GM11168 (cell line): ENCODE measurements around the gene GRIP1.

Experiments
- in situ Hi-C: fragments of 300-500 bp; cut with MboI; formaldehyde crosslinking; loops from one replicate; pipeline ENCODE4 v1.12.0; 2022; ENCODE audit warnings: low sequenced_read_pairs; ENCODE audit not compliant: unreplicated experiment

Gene GRIP1

GRCh38 chr12:66491853-66492252 lies 187.0 kb downstream of the GRIP1 start:
- in situ Hi-C loops, result no loop called here

GRCh38 chr12:66482351-66483203 lies 196.3 kb downstream of the GRIP1 start:
- in situ Hi-C loops, result no loop called here

- in situ Hi-C loops, result no loop called here
These were observed 210.9 kb downstream of the GRIP1 start for GRCh38 chr12:66467932-66468331.

GRCh38 chr12:66461331-66461730 lies 217.5 kb downstream of the GRIP1 start:
- in situ Hi-C loops, result no loop called here

- in situ Hi-C loops, result no loop called here
These were observed 218.9 kb downstream of the GRIP1 start for GRCh38 chr12:66459944-66460482.

GRCh38 chr12:66456612-66457011 lies 222.3 kb downstream of the GRIP1 start:
- in situ Hi-C loops, result no loop called here

GRCh38 chr12:66453844-66454243 lies 225.0 kb downstream of the GRIP1 start:
- in situ Hi-C loops, result no loop called here

GRCh38 chr12:66453120-66453519 lies 225.8 kb downstream of the GRIP1 start:
- in situ Hi-C loops, result no loop called here

GRCh38 chr12:66449531-66449930 lies 229.3 kb downstream of the GRIP1 start:
- in situ Hi-C loops, result no loop called here

- in situ Hi-C loops, result no loop called here
These were observed 231.2 kb downstream of the GRIP1 start for GRCh38 chr12:66447643-66448042.

- in situ Hi-C loops, result no loop called here
These were observed 232.6 kb downstream of the GRIP1 start for GRCh38 chr12:66446276-66446675.

- in situ Hi-C loops, result no loop called here
These were observed 236.8 kb downstream of the GRIP1 start for GRCh38 chr12:66441905-66442559.

- in situ Hi-C loops, result no loop called here
These were observed 240.3 kb downstream of the GRIP1 start for GRCh38 chr12:66438601-66439000.

- in situ Hi-C loops, result no loop called here
These were observed 248.8 kb downstream of the GRIP1 start for GRCh38 chr12:66430106-66430505.

GRCh38 chr12:66428870-66429269 lies 250.0 kb downstream of the GRIP1 start:
- in situ Hi-C loops, result no loop called here

GRCh38 chr12:66428261-66428660 lies 250.6 kb downstream of the GRIP1 start:
- in situ Hi-C loops, result no loop called here

GRCh38 chr12:66426696-66427095 lies 252.2 kb downstream of the GRIP1 start:
- in situ Hi-C loops, result no loop called here

GRCh38 chr12:66423266-66423665 lies 255.6 kb downstream of the GRIP1 start:
- in situ Hi-C loops, result no loop called here

- in situ Hi-C loops, result loop anchor here (10.0 kb wide), 1 partner anchor 164 kb away; no protein-coding TSS in a partner anchor
These were observed 260.0 kb downstream of the GRIP1 start for GRCh38 chr12:66418908-66419307.

- in situ Hi-C loops, result loop anchor here (10.0 kb wide), 1 partner anchor 162 kb away; no protein-coding TSS in a partner anchor
These were observed 261.7 kb downstream of the GRIP1 start for GRCh38 chr12:66417217-66417616.

- in situ Hi-C loops, result no loop called here
These were observed 269.5 kb downstream of the GRIP1 start for GRCh38 chr12:66409195-66409871.
